GM10266 (cell line): ENCODE measurements around the gene TAF4.

Experiments used
- DNase-seq: peaks from one replicate; pipeline ENCODE4 v3.0.0; 2012; ENCODE audit errors: extremely low spot score
- CTCF ChIP-seq: IDR thresholded peaks from 2 replicates; pipeline ENCODE4 v1.5.1; 2012; ENCODE audit warnings: mild to moderate bottlenecking, low read depth; ENCODE audit not compliant: control insufficient read depth, insufficient read depth; ENCODE audit errors: missing control alignments

TAF4 gene

GRCh38 chr20:62019144-62019805, 46.4 kb downstream of the TAF4 start:
- no peak for DNase-seq
- TF ChIP-seq CTCF: no peak

- no peak for DNase-seq
- TF ChIP-seq CTCF: no peak
These were observed 47.1 kb downstream of the TAF4 start for GRCh38 chr20:62018437-62019143.

GRCh38 chr20:62015540-62016288, 50.0 kb downstream of the TAF4 start:
- TF ChIP-seq CTCF: no peak
- no peak for DNase-seq

GRCh38 chr20:62014889-62015537, 50.7 kb downstream of the TAF4 start:
- no peak for DNase-seq
- TF ChIP-seq CTCF: no peak

GRCh38 chr20:62014488-62014775, 51.2 kb downstream of the TAF4 start:
- DNase-seq: no peak
- no peak for TF ChIP-seq CTCF

- TF ChIP-seq CTCF: no peak
- DNase-seq: no peak
These were observed 53.0 kb downstream of the TAF4 start for GRCh38 chr20:62012631-62013030.
